ENCODE data around the gene CAPS2.

CAPS2 gene

DNA sequence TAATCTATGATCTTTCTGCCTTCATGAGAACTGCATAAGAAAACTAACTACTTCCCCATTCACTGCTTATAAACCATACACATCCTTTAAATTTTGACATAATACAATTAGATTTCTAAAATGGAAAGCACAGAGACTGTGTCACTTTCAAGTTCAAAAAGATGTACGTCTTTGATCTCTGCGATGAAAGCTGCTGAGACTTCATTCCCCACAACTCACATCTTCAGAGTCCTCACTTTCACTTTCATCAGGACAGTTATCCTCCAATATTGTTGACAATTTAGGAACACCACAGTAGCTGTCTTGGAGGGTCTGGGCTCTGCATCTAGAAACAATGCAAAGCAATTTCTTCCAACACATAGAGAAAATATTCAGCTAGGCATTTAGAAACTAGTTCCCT, 72.6 kb downstream of the CAPS2 start:
- DNase-seq (ENCODE audit: low read depth in 1 of 2, low spot score in 1 of 2), result no peak
- TF ChIP-seq GABPA (IDR thresholded peaks at IDR 0.05; ENCODE audit: low read depth) (no peak), REST (IDR thresholded peaks at IDR 0.05; ENCODE audit: insufficient replicate concordance, low read depth) (no peak), SPI1 (IDR thresholded peaks at IDR 0.05; ENCODE audit: borderline replicate concordance, low read depth) (no peak), POLR2AphosphoS5 (IDR thresholded peaks at IDR 0.05; ENCODE audit: low read depth) (no peak)
- TF ChIP-seq, protein P1, sequence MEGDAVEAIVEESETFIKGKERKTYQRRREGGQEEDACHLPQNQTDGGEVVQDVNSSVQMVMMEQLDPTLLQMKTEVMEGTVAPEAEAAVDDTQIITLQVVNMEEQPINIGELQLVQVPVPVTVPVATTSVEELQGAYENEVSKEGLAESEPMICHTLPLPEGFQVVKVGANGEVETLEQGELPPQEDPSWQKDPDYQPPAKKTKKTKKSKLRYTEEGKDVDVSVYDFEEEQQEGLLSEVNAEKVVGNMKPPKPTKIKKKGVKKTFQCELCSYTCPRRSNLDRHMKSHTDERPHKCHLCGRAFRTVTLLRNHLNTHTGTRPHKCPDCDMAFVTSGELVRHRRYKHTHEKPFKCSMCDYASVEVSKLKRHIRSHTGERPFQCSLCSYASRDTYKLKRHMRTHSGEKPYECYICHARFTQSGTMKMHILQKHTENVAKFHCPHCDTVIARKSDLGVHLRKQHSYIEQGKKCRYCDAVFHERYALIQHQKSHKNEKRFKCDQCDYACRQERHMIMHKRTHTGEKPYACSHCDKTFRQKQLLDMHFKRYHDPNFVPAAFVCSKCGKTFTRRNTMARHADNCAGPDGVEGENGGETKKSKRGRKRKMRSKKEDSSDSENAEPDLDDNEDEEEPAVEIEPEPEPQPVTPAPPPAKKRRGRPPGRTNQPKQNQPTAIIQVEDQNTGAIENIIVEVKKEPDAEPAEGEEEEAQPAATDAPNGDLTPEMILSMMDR (IDR thresholded peaks at IDR 0.05; ENCODE audit: insufficient read depth, low read length), result no peak
- H3K4me3 ChIP-seq (replicated peaks; ENCODE audit: insufficient read depth, low read length), result no peak overlapping the region
- no peaks in the 10 kb centered on the region for H3K27me3 ChIP-seq (ENCODE audit: insufficient read depth, poor library complexity, severe bottlenecking)
- H3K27ac ChIP-seq (replicated peaks), result no peak overlapping the region

- no peak for TF ChIP-seq REST (IDR thresholded peaks at IDR 0.05; ENCODE audit: insufficient replicate concordance, low read depth)
- TF ChIP-seq, protein P1 (IDR thresholded peaks at IDR 0.05; ENCODE audit: insufficient read depth, low read length), result no peak
- TF ChIP-seq POLR2AphosphoS5 (IDR thresholded peaks at IDR 0.05; ENCODE audit: low read depth), result no peak
- Histone ChIP-seq H3K27me3 (ENCODE audit: insufficient read depth, poor library complexity, severe bottlenecking) (no peaks in the 10 kb centered on the region), H3K27ac (replicated peaks) (no peak overlapping the region), H3K4me3 (replicated peaks; ENCODE audit: insufficient read depth, low read length) (no peak overlapping the region)
- no peak for DNase-seq (ENCODE audit: low read depth in 1 of 2, low spot score in 1 of 2)
These were observed 85.0 kb downstream of the CAPS2 start for GRCh38 chr12:75245108-75245507.

- H3K4me3 ChIP-seq (replicated peaks; ENCODE audit: insufficient read depth, low read length), result no peak overlapping the region
- H3K27me3 ChIP-seq (ENCODE audit: insufficient read depth, poor library complexity, severe bottlenecking), result no peaks in the 10 kb centered on the region
- TF ChIP-seq SPI1 (IDR thresholded peaks at IDR 0.05; ENCODE audit: borderline replicate concordance, low read depth) (no peak), REST (IDR thresholded peaks at IDR 0.05; ENCODE audit: insufficient replicate concordance, low read depth) (no peak), GABPA (IDR thresholded peaks at IDR 0.05; ENCODE audit: low read depth) (no peak), POLR2AphosphoS5 (IDR thresholded peaks at IDR 0.05; ENCODE audit: low read depth) (no peak)
- TF ChIP-seq, protein P1 (IDR thresholded peaks at IDR 0.05; ENCODE audit: insufficient read depth, low read length), result no peak
- H3K27ac ChIP-seq (replicated peaks), result no peak overlapping the region
- no peak for DNase-seq (ENCODE audit: low read depth in 1 of 2, low spot score in 1 of 2)
These were observed 90.1 kb downstream of the CAPS2 start for GRCh38 chr12:75239987-75240386.

Measured in HL-60 (cell line).